ENCODE measurements around the gene CCDC27.

GRCh38 chr1:3716351-3716750 is 35.9 kb upstream of the CCDC27 start:
- TF ChIP-seq POLR2A (IDR thresholded peaks at IDR 0.05; ENCODE audit: low read depth) (no peak), CTCF (IDR thresholded peaks at IDR 0.05) (no peak)

Data from esophagus muscularis mucosa (tissue), 3 donors.